Ishikawa (cell line): ENCODE data around the gene TMEM35B.

ENCODE experiments used
- NFIC ChIP-seq: IDR thresholded peaks from 2 replicates; pipeline ENCODE4 v1.6.1; 2012
- RAD21 ChIP-seq: IDR thresholded peaks from 2 replicates; pipeline ENCODE4 v1.6.1; 2012; ENCODE audit warnings: low read depth

GRCh38 chr1:34975771-34976170, 9.4 kb downstream of the TMEM35B start:
- TF ChIP-seq NFIC, result no peak
- TF ChIP-seq RAD21, result no peak
